ENCODE results near the gene C16orf86. TPM values are rescaled to one million over a fixed set of nuclear protein-coding genes. Genes with fewer than 3 reads are reported as not detected.

C16orf86 gene
- total RNA-seq, 1 donor from 2014 or later: 5.3 TPM

- Histone ChIP-seq H3K27ac (no peak overlapping the region), H3K4me3 (no peak overlapping the region), H3K27me3 (ENCODE audit: low read depth) (no peaks in the 10 kb centered on the region), H3K9me3 (no peaks in the 10 kb centered on the region), H3K4me1 (peaks cover 12% of the 10 kb centered on the region), H3K36me3 (no peaks in the 10 kb centered on the region)
- no peak for DNase-seq
- no peak for ATAC-seq
- intact Hi-C loops (cut with DNase I): no loop called here
- no peak for TF ChIP-seq CTCF (IDR thresholded peaks at IDR 0.05)
Measured at GRCh38 chr16:67713647-67714273, 47.1 kb downstream of the C16orf86 start.

GRCh38 chr16:67714522-67714921 is 47.9 kb downstream of the C16orf86 start:
- no peak for TF ChIP-seq CTCF (IDR thresholded peaks at IDR 0.05)
- Histone ChIP-seq H3K9me3 (no peaks in the 10 kb centered on the region), H3K27me3 (ENCODE audit: low read depth) (no peaks in the 10 kb centered on the region), H3K27ac (no peak overlapping the region), H3K36me3 (no peaks in the 10 kb centered on the region), H3K4me1 (peaks cover 12% of the 10 kb centered on the region), H3K4me3 (no peak overlapping the region)
- no peak for DNase-seq
- no peak for ATAC-seq
- intact Hi-C loops (cut with DNase I): no loop called here

- DNase-seq (no peak), ATAC-seq (no peak)
- Histone ChIP-seq H3K4me3 (no peak overlapping the region), H3K4me1 (peaks cover 20% of the 10 kb centered on the region), H3K9me3 (no peaks in the 10 kb centered on the region), H3K36me3 (no peaks in the 10 kb centered on the region), H3K27ac (no peak overlapping the region), H3K27me3 (ENCODE audit: low read depth) (no peaks in the 10 kb centered on the region)
- TF ChIP-seq CTCF (IDR thresholded peaks at IDR 0.05): no peak
- intact Hi-C loops (cut with DNase I): no loop called here
Measured at GRCh38 chr16:67716097-67716496, 49.5 kb downstream of the C16orf86 start.

Other genes starting within 250 kb of the C16orf86 start
- gene HSD11B2, start 235.7 kb upstream of the C16orf86 start, total RNA-seq: 2.9 TPM
- 175 TPM for gene ATP6V0D1, start 185.7 kb upstream of the C16orf86 start, total RNA-seq
- 8.5 TPM for gene AGRP, start 183.3 kb upstream of the C16orf86 start, total RNA-seq
- 112 TPM for gene RIPOR1, start 138.0 kb upstream of the C16orf86 start, total RNA-seq
- 36.2 TPM for gene CTCF, start 104.3 kb upstream of the C16orf86 start, total RNA-seq
- gene CARMIL2, start 21.7 kb upstream of the C16orf86 start, total RNA-seq: 2.4 TPM
- gene ACD, start 6.6 kb upstream of the C16orf86 start, total RNA-seq: 16.6 TPM
- 5.5 TPM for gene PARD6A, start 5.9 kb upstream of the C16orf86 start, total RNA-seq
- 19.4 TPM for gene ENKD1, start 64 bp upstream of the C16orf86 start, total RNA-seq
- gene GFOD2, start 52.5 kb downstream of the C16orf86 start, total RNA-seq: 18.9 TPM
- gene RANBP10, start 139.7 kb downstream of the C16orf86 start, total RNA-seq: 21.7 TPM
- 3.5 TPM for gene TSNAXIP1, start 140.1 kb downstream of the C16orf86 start, total RNA-seq
- gene THAP11, start 175.5 kb downstream of the C16orf86 start, total RNA-seq: 26.1 TPM
- gene NUTF2, start 180.1 kb downstream of the C16orf86 start, total RNA-seq: 55.8 TPM
- 29.9 TPM for gene CENPT, start 180.9 kb downstream of the C16orf86 start, total RNA-seq
- 51.2 TPM for gene EDC4, start 206.2 kb downstream of the C16orf86 start, total RNA-seq
- 1.7 TPM for gene NRN1L, start 218.1 kb downstream of the C16orf86 start, total RNA-seq
- 28.3 TPM for gene PSKH1, start 226.4 kb downstream of the C16orf86 start, total RNA-seq

All from lower lobe of right lung (tissue), 2 donors.